ENCODE data around the gene RNF111.

The RNF111 gene

DNA sequence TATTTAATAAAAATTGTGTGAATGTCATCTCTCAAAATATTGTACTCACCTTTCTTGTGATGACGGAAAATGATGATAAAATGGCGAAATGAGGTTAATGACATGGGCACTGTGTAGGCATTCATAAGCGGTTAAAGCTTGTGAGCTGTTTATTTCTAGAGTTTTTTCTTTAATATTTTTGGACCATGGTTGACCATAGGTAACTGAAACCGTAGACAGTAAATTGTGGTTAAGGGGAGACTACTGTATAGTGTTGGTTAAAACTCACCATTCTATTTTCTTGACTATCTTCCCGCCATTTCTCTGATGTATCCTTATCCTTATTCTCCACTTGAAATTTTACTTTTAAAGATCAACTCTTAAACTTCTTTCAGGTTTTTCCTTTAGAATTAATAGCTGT, 14.5 kb downstream of the RNF111 start:
- no peak overlapping the region for H4K8ac ChIP-seq (ENCODE audit: low read depth, low read length)
- no peak overlapping the region for H3K27ac ChIP-seq (ENCODE audit: low read depth, low read length)
- H3K27me3 ChIP-seq (ENCODE audit: insufficient read depth, low read length, poor library complexity): no peaks in the 10 kb centered on the region
- no peak overlapping the region for H3K23ac ChIP-seq (ENCODE audit: low read length)
- H3K79me1 ChIP-seq (ENCODE audit: low read length): peaks cover 9% of the 10 kb centered on the region
- no peak overlapping the region for H3K4me3 ChIP-seq (ENCODE audit: low read length)
- H2BK5ac ChIP-seq (ENCODE audit: low read length): no peak overlapping the region
- H3K56ac ChIP-seq (ENCODE audit: low read length): no peak overlapping the region
- H3K79me2 ChIP-seq (ENCODE audit: control insufficient read depth, insufficient read depth, low read length): peaks cover 19% of the 10 kb centered on the region
- no peak overlapping the region for H3K4me2 ChIP-seq (ENCODE audit: low read length)
- H3K18ac ChIP-seq (ENCODE audit: low read length): no peak overlapping the region
- H3K4ac ChIP-seq (ENCODE audit: low read depth, low read length): no peak overlapping the region
- H3K4me1 ChIP-seq (ENCODE audit: control insufficient read depth, low read depth, low read length): no peaks in the 10 kb centered on the region
- H2BK120ac ChIP-seq (ENCODE audit: low read depth, low read length): no peak overlapping the region
- H2AK5ac ChIP-seq (ENCODE audit: low read length): no peak overlapping the region
- no CpG with 5 or more reads among the region's 5 CpGs for WGBS (ENCODE audit: extremely low coverage, insufficient coverage, low lambda C conversion rate)
- no peak overlapping the region for H3K9ac ChIP-seq (ENCODE audit: low read length)
- H4K5ac ChIP-seq (ENCODE audit: low read length): no peak overlapping the region
- no peak for DNase-seq
- H2BK15ac ChIP-seq (replicated peaks; ENCODE audit: low read depth): no peak overlapping the region
- peaks cover 2% of the 10 kb centered on the region for H3K36me3 ChIP-seq (ENCODE audit: control insufficient read depth, insufficient read depth, low read length)

DNA sequence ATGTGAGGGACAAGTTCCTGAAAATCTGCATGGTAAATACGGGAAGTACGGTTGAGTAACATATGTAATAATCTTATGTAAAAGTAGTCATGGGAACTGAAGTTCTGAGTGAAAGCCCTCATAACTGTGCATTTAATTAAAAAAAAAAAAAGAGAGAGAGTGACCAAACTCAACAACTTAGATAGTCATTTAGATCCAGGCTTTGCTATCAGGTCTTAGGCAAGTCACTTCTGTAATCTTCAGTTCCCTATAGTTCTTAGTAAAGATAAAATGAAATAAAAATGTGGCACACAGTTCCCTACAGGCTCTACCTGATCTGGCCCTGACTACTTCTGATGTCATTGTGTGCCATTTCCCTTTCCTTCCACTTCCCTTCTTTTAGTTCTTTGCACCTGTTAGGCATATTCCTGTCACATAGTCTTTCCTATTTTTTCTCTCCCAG, 15.0 kb downstream of the RNF111 start:
- no peak overlapping the region for H2AK5ac ChIP-seq (ENCODE audit: low read length)
- H3K56ac ChIP-seq (ENCODE audit: low read length): no peak overlapping the region
- no peak overlapping the region for H3K9ac ChIP-seq (ENCODE audit: low read length)
- no peak overlapping the region for H3K27ac ChIP-seq (ENCODE audit: low read depth, low read length)
- H3K27me3 ChIP-seq (ENCODE audit: insufficient read depth, low read length, poor library complexity): no peaks in the 10 kb centered on the region
- no peaks in the 10 kb centered on the region for H3K4me1 ChIP-seq (ENCODE audit: control insufficient read depth, low read depth, low read length)
- no peak for DNase-seq
- H4K8ac ChIP-seq (ENCODE audit: low read depth, low read length): no peak overlapping the region
- no peak overlapping the region for H3K4me2 ChIP-seq (ENCODE audit: low read length)
- H3K4ac ChIP-seq (ENCODE audit: low read depth, low read length): no peak overlapping the region
- H3K18ac ChIP-seq (ENCODE audit: low read length): no peak overlapping the region
- no peak overlapping the region for H3K23ac ChIP-seq (ENCODE audit: low read length)
- no peak overlapping the region for H2BK15ac ChIP-seq (replicated peaks; ENCODE audit: low read depth)
- H4K5ac ChIP-seq (ENCODE audit: low read length): no peak overlapping the region
- no CpG with 5 or more reads among the region's 2 CpGs for WGBS (ENCODE audit: extremely low coverage, insufficient coverage, low lambda C conversion rate)
- H2BK5ac ChIP-seq (ENCODE audit: low read length): no peak overlapping the region
- no peak overlapping the region for H3K4me3 ChIP-seq (ENCODE audit: low read length)
- H3K79me2 ChIP-seq (ENCODE audit: control insufficient read depth, insufficient read depth, low read length): peaks cover 15% of the 10 kb centered on the region
- H2BK120ac ChIP-seq (ENCODE audit: low read depth, low read length): no peak overlapping the region
- peaks cover 2% of the 10 kb centered on the region for H3K36me3 ChIP-seq (ENCODE audit: control insufficient read depth, insufficient read depth, low read length)
- peaks cover 6% of the 10 kb centered on the region for H3K79me1 ChIP-seq (ENCODE audit: low read length)

GRCh38 chr15:59005579-59005978, 18.1 kb downstream of the RNF111 start:
- Histone ChIP-seq H3K27me3 (ENCODE audit: insufficient read depth, low read length, poor library complexity) (no peaks in the 10 kb centered on the region), H3K4me2 (ENCODE audit: low read length) (no peak overlapping the region), H3K4me1 (ENCODE audit: control insufficient read depth, low read depth, low read length) (no peaks in the 10 kb centered on the region), H3K56ac (ENCODE audit: low read length) (no peak overlapping the region), H2BK5ac (ENCODE audit: low read length) (no peak overlapping the region), H3K36me3 (ENCODE audit: control insufficient read depth, insufficient read depth, low read length) (peaks cover 2% of the 10 kb centered on the region), H3K9ac (ENCODE audit: low read length) (no peak overlapping the region), H3K79me1 (ENCODE audit: low read length) (peaks cover 8% of the 10 kb centered on the region), H3K79me2 (ENCODE audit: control insufficient read depth, insufficient read depth, low read length) (peaks cover 15% of the 10 kb centered on the region), H3K27ac (ENCODE audit: low read depth, low read length) (no peak overlapping the region), H2AK5ac (ENCODE audit: low read length) (no peak overlapping the region), H4K8ac (ENCODE audit: low read depth, low read length) (no peak overlapping the region), H3K18ac (ENCODE audit: low read length) (no peak overlapping the region), H2BK15ac (replicated peaks; ENCODE audit: low read depth) (no peak overlapping the region), H3K4me3 (ENCODE audit: low read length) (no peak overlapping the region), H3K4ac (ENCODE audit: low read depth, low read length) (no peak overlapping the region), H3K23ac (ENCODE audit: low read length) (no peak overlapping the region), H2BK120ac (ENCODE audit: low read depth, low read length) (no peak overlapping the region), H4K5ac (ENCODE audit: low read length) (no peak overlapping the region)
- no peak for DNase-seq
- 100% methylated on average over 2 of the region's 5 CpGs for WGBS (ENCODE audit: extremely low coverage, insufficient coverage, low lambda C conversion rate)

- Histone ChIP-seq H3K4ac (ENCODE audit: low read depth, low read length) (no peak overlapping the region), H3K4me2 (ENCODE audit: low read length) (no peak overlapping the region), H3K9ac (ENCODE audit: low read length) (no peak overlapping the region), H3K18ac (ENCODE audit: low read length) (no peak overlapping the region), H3K36me3 (ENCODE audit: control insufficient read depth, insufficient read depth, low read length) (peaks cover 2% of the 10 kb centered on the region), H3K4me1 (ENCODE audit: control insufficient read depth, low read depth, low read length) (no peaks in the 10 kb centered on the region), H3K79me1 (ENCODE audit: low read length) (peaks cover 7% of the 10 kb centered on the region), H2BK120ac (ENCODE audit: low read depth, low read length) (no peak overlapping the region), H3K27ac (ENCODE audit: low read depth, low read length) (no peak overlapping the region), H3K23ac (ENCODE audit: low read length) (no peak overlapping the region), H3K79me2 (ENCODE audit: control insufficient read depth, insufficient read depth, low read length) (peaks cover 7% of the 10 kb centered on the region), H3K56ac (ENCODE audit: low read length) (no peak overlapping the region), H3K4me3 (ENCODE audit: low read length) (no peak overlapping the region), H2BK15ac (replicated peaks; ENCODE audit: low read depth) (no peak overlapping the region), H2AK5ac (ENCODE audit: low read length) (no peak overlapping the region), H3K27me3 (ENCODE audit: insufficient read depth, low read length, poor library complexity) (no peaks in the 10 kb centered on the region), H4K5ac (ENCODE audit: low read length) (no peak overlapping the region), H4K8ac (ENCODE audit: low read depth, low read length) (no peak overlapping the region), H2BK5ac (ENCODE audit: low read length) (no peak overlapping the region)
- no CpG with 5 or more reads among the region's 6 CpGs for WGBS (ENCODE audit: extremely low coverage, insufficient coverage, low lambda C conversion rate)
- DNase-seq: no peak
These were observed 20.6 kb downstream of the RNF111 start for GRCh38 chr15:59008086-59008485.

GRCh38 chr15:59011262-59011952, 23.9 kb downstream of the RNF111 start:
- Histone ChIP-seq H3K4me2 (ENCODE audit: low read length) (no peak overlapping the region), H3K9ac (ENCODE audit: low read length) (no peak overlapping the region), H2AK5ac (ENCODE audit: low read length) (no peak overlapping the region), H3K36me3 (ENCODE audit: control insufficient read depth, insufficient read depth, low read length) (no peaks in the 10 kb centered on the region), H3K18ac (ENCODE audit: low read length) (no peak overlapping the region), H2BK15ac (replicated peaks; ENCODE audit: low read depth) (no peak overlapping the region), H4K8ac (ENCODE audit: low read depth, low read length) (no peak overlapping the region), H3K23ac (ENCODE audit: low read length) (no peak overlapping the region), H3K4me3 (ENCODE audit: low read length) (no peak overlapping the region), H3K56ac (ENCODE audit: low read length) (no peak overlapping the region), H2BK5ac (ENCODE audit: low read length) (no peak overlapping the region), H3K4me1 (ENCODE audit: control insufficient read depth, low read depth, low read length) (peaks cover 2% of the 10 kb centered on the region), H3K4ac (ENCODE audit: low read depth, low read length) (no peak overlapping the region), H3K27ac (ENCODE audit: low read depth, low read length) (no peak overlapping the region), H3K79me2 (ENCODE audit: control insufficient read depth, insufficient read depth, low read length) (peaks cover 11% of the 10 kb centered on the region), H2BK120ac (ENCODE audit: low read depth, low read length) (no peak overlapping the region), H3K79me1 (ENCODE audit: low read length) (peaks cover 9% of the 10 kb centered on the region), H4K5ac (ENCODE audit: low read length) (no peak overlapping the region), H3K27me3 (ENCODE audit: insufficient read depth, low read length, poor library complexity) (no peaks in the 10 kb centered on the region)
- no CpG with 5 or more reads among the region's 3 CpGs for WGBS (ENCODE audit: extremely low coverage, insufficient coverage, low lambda C conversion rate)
- no peak for DNase-seq
